B cell (primary cell): ENCODE measurements around the gene NUCB2.

Experiments
- EZH2 ChIP-seq: IDR thresholded peaks from 2 replicates; pipeline ENCODE4 v1.6.1; 2012; ENCODE audit warnings: borderline replicate concordance, low read depth, mild to moderate bottlenecking, moderate library complexity, low read length; ENCODE audit not compliant: insufficient read depth, poor library complexity, severe bottlenecking
- TF ChIP-seq, protein P1 (sequence below): fragments of 200-600 bp; IDR thresholded peaks from one replicate; pipeline ENCODE4 v1.8.0; 2022; ENCODE audit warnings: antibody characterized with exemption, mild to moderate bottlenecking

DNA sequence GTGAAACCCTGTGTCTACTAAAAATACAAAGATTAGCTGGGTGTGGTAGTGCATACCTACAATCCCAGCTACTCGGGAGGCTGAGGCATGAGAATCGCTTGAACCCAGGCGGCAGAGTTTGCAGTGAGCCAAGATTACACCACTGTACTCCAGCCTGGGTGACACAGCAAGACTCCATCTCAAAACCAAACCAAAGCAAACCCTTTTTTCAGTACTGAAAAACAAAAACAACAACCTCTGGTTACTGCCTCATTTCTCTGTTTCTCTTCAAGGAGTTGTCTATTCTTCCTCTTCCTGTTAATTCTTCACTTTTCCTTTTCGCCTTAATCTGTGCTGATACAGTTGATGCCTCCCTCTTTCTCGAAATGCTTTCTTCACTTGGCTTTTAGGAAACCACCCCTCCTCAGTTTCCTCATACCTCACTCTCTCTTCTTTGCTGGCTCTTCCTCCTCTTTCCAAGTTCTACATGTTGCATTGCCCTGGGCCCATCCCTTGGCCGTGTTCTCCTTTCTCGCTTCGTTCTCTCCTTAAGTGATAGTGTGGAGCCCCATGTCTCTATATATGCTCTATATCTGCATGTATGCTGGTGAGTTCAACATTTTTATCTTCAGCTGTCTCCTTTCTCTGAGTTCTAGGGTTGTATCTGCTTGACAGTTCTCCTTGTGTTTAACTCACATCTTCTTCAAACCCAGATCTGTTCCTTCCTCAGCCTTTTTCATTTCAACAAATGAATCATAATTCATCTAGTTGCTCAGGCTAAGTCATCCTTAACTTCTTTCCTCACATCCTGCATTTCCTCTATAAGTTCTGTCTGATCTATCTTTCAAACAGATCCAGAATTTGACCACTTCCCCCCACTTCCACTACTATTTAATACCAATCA is 37.1 kb downstream of the NUCB2 start:
- TF ChIP-seq, protein P1, sequence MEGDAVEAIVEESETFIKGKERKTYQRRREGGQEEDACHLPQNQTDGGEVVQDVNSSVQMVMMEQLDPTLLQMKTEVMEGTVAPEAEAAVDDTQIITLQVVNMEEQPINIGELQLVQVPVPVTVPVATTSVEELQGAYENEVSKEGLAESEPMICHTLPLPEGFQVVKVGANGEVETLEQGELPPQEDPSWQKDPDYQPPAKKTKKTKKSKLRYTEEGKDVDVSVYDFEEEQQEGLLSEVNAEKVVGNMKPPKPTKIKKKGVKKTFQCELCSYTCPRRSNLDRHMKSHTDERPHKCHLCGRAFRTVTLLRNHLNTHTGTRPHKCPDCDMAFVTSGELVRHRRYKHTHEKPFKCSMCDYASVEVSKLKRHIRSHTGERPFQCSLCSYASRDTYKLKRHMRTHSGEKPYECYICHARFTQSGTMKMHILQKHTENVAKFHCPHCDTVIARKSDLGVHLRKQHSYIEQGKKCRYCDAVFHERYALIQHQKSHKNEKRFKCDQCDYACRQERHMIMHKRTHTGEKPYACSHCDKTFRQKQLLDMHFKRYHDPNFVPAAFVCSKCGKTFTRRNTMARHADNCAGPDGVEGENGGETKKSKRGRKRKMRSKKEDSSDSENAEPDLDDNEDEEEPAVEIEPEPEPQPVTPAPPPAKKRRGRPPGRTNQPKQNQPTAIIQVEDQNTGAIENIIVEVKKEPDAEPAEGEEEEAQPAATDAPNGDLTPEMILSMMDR = no peak
- TF ChIP-seq EZH2 = no peak
